ENCODE results near the gene KRT6B.

KRT6B gene

GRCh38 chr12:52407918-52408317 lies 44.0 kb downstream of the KRT6B start:
- no peak for DNase-seq

GRCh38 chr12:52405922-52406385 lies 46.0 kb downstream of the KRT6B start, which contains the start of gene KRT82:
TSS of gene KRT82 (minus strand) at chr12:52406335. CDS start at chr12:52406277, 58 bp downstream.
- no peak for DNase-seq

GRCh38 chr12:52404951-52405350 lies 47.0 kb downstream of the KRT6B start:
- no peak for DNase-seq

GRCh38 chr12:52403561-52403960 lies 48.4 kb downstream of the KRT6B start:
- no peak for DNase-seq

GRCh38 chr12:52402873-52403540 lies 48.9 kb downstream of the KRT6B start:
- DNase-seq: no peak

- DNase-seq: no peak
These were observed 49.6 kb downstream of the KRT6B start for GRCh38 chr12:52402377-52402776.

- DNase-seq: no peak
These were observed 50.0 kb downstream of the KRT6B start for GRCh38 chr12:52401926-52402325.

GRCh38 chr12:52401526-52401925 lies 50.4 kb downstream of the KRT6B start:
- DNase-seq: no peak

- no peak for DNase-seq
These were observed 51.0 kb downstream of the KRT6B start for GRCh38 chr12:52400906-52401305.

GRCh38 chr12:52399756-52400155 lies 52.2 kb downstream of the KRT6B start:
- no peak for DNase-seq

- DNase-seq: no peak
These were observed 53.8 kb downstream of the KRT6B start for GRCh38 chr12:52398176-52398575.

GRCh38 chr12:52396656-52397055 lies 55.3 kb downstream of the KRT6B start:
- DNase-seq: no peak
